Muscle layer of colon (tissue), 2 donors: ENCODE measurements around the gene CADPS2.

ENCODE experiments used
- H3K27ac ChIP-seq: one replicate; pipeline ENCODE4 v1.7.0; 2013; ENCODE audit warnings: low read depth, mild to moderate bottlenecking, low read length, moderate library complexity
- H3K27me3 ChIP-seq, 2 donors: one replicate each; pipeline ENCODE4 v1.7.0; 2013; ENCODE audit warnings: low read length in 2 of 2, mild to moderate bottlenecking in 2 of 2; ENCODE audit not compliant: insufficient read depth in 2 of 2, control insufficient read depth in 1 of 2
- H3K36me3 ChIP-seq: one replicate; pipeline ENCODE4 v1.7.0; 2013; ENCODE audit warnings: mild to moderate bottlenecking, low read length; ENCODE audit not compliant: insufficient read depth
- H3K4me1 ChIP-seq: one replicate; pipeline ENCODE4 v1.7.0; 2013; ENCODE audit warnings: mild to moderate bottlenecking, low read length; ENCODE audit not compliant: insufficient read depth
- H3K4me3 ChIP-seq, 2 donors: one replicate each; pipeline ENCODE4 v1.7.0; 2013; ENCODE audit warnings: low read length in 2 of 2, low read depth in 1 of 2, mild to moderate bottlenecking in 1 of 2, moderate library complexity in 1 of 2
- H3K9ac ChIP-seq: one replicate; pipeline ENCODE4 v1.7.0; 2013; ENCODE audit warnings: low read length
- H3K9me3 ChIP-seq: one replicate; pipeline ENCODE4 v1.7.0; 2013; ENCODE audit warnings: mild to moderate bottlenecking, low read length
- donor health status: abdominal sarcoma.
- donor health status: Adenocarcinoma of cecum.

The CADPS2 gene

GRCh38 chr7:122588621-122589020, 297.6 kb downstream of the CADPS2 start:
- no peaks in the 10 kb centered on the region for H3K9me3 ChIP-seq
- no peaks in the 10 kb centered on the region for H3K27me3 ChIP-seq
- H3K9ac ChIP-seq: no peak overlapping the region
- H3K36me3 ChIP-seq: no peaks in the 10 kb centered on the region
- H3K27ac ChIP-seq: no peak overlapping the region
- no peaks in the 10 kb centered on the region for H3K4me1 ChIP-seq
- no peak overlapping the region for H3K4me3 ChIP-seq

DNA sequence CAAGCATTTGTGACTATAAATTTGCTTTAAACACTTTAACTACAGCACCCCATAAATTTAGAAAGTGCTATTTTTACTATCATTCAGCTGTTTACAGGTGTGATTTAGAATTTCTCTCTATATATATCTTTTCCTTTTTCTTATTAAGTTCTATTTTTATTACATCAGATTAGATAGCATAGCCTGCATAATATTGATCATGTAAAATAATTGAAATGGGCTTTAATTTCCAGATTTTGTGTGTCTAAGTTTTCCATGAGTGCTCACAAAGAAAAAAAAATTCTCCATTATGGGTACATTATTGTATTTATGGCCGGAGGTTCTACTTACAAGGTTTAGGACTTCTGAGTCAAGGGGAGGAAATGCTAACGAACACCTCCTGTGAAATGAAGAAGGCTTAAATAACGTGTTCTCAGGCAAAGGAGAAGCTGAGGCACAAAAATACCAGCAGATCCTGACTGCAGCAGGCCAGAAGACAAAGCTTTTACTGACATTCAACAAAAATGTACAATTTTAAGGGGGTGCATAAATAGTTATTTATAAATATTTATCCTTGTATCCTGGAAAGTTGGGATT, 301.5 kb downstream of the CADPS2 start:
- Histone ChIP-seq H3K9me3 (no peaks in the 10 kb centered on the region), H3K27me3 (no peaks in the 10 kb centered on the region), H3K9ac (no peak overlapping the region), H3K36me3 (no peaks in the 10 kb centered on the region), H3K27ac (no peak overlapping the region), H3K4me1 (no peaks in the 10 kb centered on the region), H3K4me3 (no peak overlapping the region)

DNA sequence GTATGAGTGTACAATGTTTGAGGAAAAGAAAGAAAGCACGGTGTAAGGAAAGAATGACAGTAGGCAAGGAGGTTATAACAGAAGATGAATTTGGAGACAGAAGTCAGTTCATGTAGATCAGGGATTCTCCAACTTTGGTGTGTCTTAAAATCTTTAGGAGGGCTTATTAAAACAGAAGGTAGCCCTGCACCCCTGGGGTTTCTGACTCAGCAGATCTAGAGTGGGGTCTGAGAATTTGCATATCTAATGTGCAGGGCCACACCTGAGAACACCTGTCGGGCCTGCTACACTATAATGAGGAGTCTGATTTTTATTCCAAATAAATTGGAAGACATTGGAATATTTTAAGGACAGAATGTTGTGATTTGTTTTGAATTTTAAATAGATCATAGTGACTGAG, 307.9 kb downstream of the CADPS2 start:
- Histone ChIP-seq H3K4me3 (no peak overlapping the region), H3K4me1 (no peaks in the 10 kb centered on the region), H3K27me3 (no peaks in the 10 kb centered on the region), H3K9me3 (no peaks in the 10 kb centered on the region), H3K36me3 (no peaks in the 10 kb centered on the region), H3K27ac (no peak overlapping the region), H3K9ac (no peak overlapping the region)

DNA sequence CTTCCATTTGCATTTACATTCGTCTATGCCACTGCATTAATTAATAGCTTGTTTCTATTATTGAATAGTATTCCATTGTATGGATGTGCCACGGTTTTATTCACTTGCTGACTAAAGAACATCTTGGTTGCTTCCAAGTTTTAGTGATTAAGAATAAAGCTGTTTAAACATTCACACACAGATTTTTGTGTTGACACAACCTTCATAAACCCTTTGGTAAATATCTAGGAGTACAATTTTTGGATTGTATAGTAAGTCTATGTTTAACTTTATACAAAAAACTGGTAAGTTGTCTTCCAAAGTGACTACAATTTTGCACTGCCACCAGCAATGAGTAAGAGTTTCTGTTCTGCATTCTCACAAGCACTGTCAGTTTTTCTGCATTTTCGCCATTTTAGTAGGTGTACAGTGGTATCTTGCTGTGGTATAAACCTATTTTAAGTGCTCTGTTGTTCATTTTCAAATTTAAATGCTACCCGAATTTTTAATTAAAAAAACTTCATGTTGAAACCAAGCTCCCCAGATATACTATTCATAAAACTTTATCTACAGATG, 308.7 kb downstream of the CADPS2 start:
- no peak overlapping the region for H3K9ac ChIP-seq
- H3K36me3 ChIP-seq: no peaks in the 10 kb centered on the region
- no peaks in the 10 kb centered on the region for H3K27me3 ChIP-seq
- H3K4me1 ChIP-seq: no peaks in the 10 kb centered on the region
- no peak overlapping the region for H3K4me3 ChIP-seq
- H3K27ac ChIP-seq: no peak overlapping the region
- H3K9me3 ChIP-seq: no peaks in the 10 kb centered on the region

DNA sequence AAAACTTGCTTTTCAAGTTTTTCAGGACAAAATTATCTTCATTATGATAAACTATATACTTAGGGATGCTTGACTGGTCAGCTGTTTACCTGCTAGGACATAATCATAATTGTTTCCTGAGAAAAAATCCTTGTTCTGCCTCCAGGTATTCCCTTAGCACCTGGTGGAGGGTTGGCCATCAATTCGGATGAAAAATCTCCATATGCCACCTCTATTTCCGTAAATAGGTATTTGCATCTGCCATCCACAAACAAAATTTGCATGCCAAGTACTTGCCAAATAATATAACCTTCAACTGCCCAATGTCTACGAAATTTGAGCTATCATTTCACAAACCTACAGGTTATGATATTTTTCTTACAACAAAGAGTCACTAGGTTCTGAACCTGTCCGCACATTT, 313.6 kb downstream of the CADPS2 start:
- Histone ChIP-seq H3K9me3 (no peaks in the 10 kb centered on the region), H3K27me3 (no peaks in the 10 kb centered on the region), H3K36me3 (no peaks in the 10 kb centered on the region), H3K9ac (no peak overlapping the region), H3K4me3 (no peak overlapping the region), H3K27ac (no peak overlapping the region), H3K4me1 (no peaks in the 10 kb centered on the region)

GRCh38 chr7:122561326-122561725, 324.9 kb downstream of the CADPS2 start:
- H3K4me1 ChIP-seq: peaks cover 6% of the 10 kb centered on the region
- no peak overlapping the region for H3K9ac ChIP-seq
- H3K9me3 ChIP-seq: no peaks in the 10 kb centered on the region
- H3K27ac ChIP-seq: no peak overlapping the region
- H3K27me3 ChIP-seq: no peaks in the 10 kb centered on the region
- no peaks in the 10 kb centered on the region for H3K36me3 ChIP-seq
- no peak overlapping the region for H3K4me3 ChIP-seq

GRCh38 chr7:122556873-122557542, 329.3 kb downstream of the CADPS2 start:
- no peaks in the 10 kb centered on the region for H3K36me3 ChIP-seq
- no peak overlapping the region for H3K9ac ChIP-seq
- H3K27me3 ChIP-seq: no peaks in the 10 kb centered on the region
- H3K4me3 ChIP-seq: no peak overlapping the region
- no peaks in the 10 kb centered on the region for H3K9me3 ChIP-seq
- H3K4me1 ChIP-seq: peaks cover 6% of the 10 kb centered on the region
- H3K27ac ChIP-seq: no peak overlapping the region

- H3K9ac ChIP-seq: no peak overlapping the region
- H3K4me1 ChIP-seq: peaks cover 6% of the 10 kb centered on the region
- no peaks in the 10 kb centered on the region for H3K27me3 ChIP-seq
- no peak overlapping the region for H3K4me3 ChIP-seq
- no peaks in the 10 kb centered on the region for H3K9me3 ChIP-seq
- no peaks in the 10 kb centered on the region for H3K36me3 ChIP-seq
- H3K27ac ChIP-seq: no peak overlapping the region
These were observed 330.0 kb downstream of the CADPS2 start for GRCh38 chr7:122556219-122556618.

DNA sequence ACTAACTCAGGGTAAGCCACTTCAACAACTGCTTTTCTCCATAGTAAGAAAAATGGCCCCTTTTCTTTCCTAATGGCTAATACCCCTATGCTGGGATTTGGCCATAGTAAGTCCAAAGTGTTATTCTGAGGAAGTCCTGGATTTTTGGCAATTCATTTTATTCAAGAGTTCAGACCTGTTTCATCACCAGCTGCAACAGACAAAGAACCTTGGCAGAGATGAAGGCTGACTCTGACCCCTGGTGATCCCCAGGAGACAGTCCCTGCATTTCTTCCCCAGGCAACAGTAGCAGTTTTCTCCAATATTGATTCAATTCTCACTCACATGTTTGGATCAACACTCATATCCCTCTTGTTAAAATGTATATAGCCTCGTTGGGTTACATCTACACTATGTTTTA, 332.5 kb downstream of the CADPS2 start:
- no peaks in the 10 kb centered on the region for H3K27me3 ChIP-seq
- H3K4me1 ChIP-seq: peaks cover 6% of the 10 kb centered on the region
- no peaks in the 10 kb centered on the region for H3K9me3 ChIP-seq
- H3K36me3 ChIP-seq: no peaks in the 10 kb centered on the region
- H3K9ac ChIP-seq: no peak overlapping the region
- no peak overlapping the region for H3K4me3 ChIP-seq
- H3K27ac ChIP-seq: no peak overlapping the region

GRCh38 chr7:122552769-122553168, 333.5 kb downstream of the CADPS2 start:
- Histone ChIP-seq H3K36me3 (no peaks in the 10 kb centered on the region), H3K4me1 (peaks cover 6% of the 10 kb centered on the region), H3K9ac (no peak overlapping the region), H3K27ac (no peak overlapping the region), H3K27me3 (no peaks in the 10 kb centered on the region), H3K9me3 (no peaks in the 10 kb centered on the region), H3K4me3 (no peak overlapping the region)

DNA sequence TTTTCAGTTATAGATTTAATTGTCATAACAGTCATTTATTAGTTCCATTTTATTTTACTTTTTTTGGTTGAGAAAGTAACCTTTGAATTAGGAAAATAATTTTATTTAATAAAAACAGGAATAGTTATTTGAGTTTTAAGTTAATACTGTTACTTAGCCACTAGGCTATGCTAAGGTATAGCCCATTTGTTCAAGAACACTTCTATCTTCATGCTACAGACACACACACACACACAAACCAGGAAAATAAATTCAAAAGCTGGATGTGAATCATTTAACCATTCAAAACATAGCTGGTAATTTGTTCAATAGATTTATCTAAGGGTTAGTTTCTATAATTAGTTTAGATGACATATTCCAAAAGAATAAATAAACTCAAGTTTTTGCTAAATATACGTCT, 335.7 kb downstream of the CADPS2 start:
- no peaks in the 10 kb centered on the region for H3K36me3 ChIP-seq
- H3K9ac ChIP-seq: no peak overlapping the region
- no peak overlapping the region for H3K27ac ChIP-seq
- H3K27me3 ChIP-seq: no peaks in the 10 kb centered on the region
- no peaks in the 10 kb centered on the region for H3K9me3 ChIP-seq
- H3K4me1 ChIP-seq: no peaks in the 10 kb centered on the region
- no peak overlapping the region for H3K4me3 ChIP-seq

- Histone ChIP-seq H3K9me3 (no peaks in the 10 kb centered on the region), H3K36me3 (no peaks in the 10 kb centered on the region), H3K4me3 (no peak overlapping the region), H3K27me3 (no peaks in the 10 kb centered on the region), H3K4me1 (no peaks in the 10 kb centered on the region), H3K9ac (no peak overlapping the region), H3K27ac (no peak overlapping the region)
These were observed 336.7 kb downstream of the CADPS2 start for GRCh38 chr7:122549578-122549977.
